HFF-Myc (cell line): ENCODE measurements around the gene AKNA.

Source experiments
- DNase-seq: peaks from one replicate; pipeline ENCODE4 v3.0.0-alpha.2; 2011; ENCODE audit warnings: low read depth; ENCODE audit errors: extremely low read depth
- H3K4me3 ChIP-seq: replicated peaks from 2 replicates; pipeline ENCODE4 v1.5.1; 2011; ENCODE audit warnings: low read depth, mild to moderate bottlenecking, control low read depth, low read length
- TF ChIP-seq, protein P1 (sequence below): IDR thresholded peaks from 2 replicates; pipeline ENCODE4 v1.5.1; 2012; ENCODE audit warnings: mild to moderate bottlenecking, low read depth, low read length, control low read depth; ENCODE audit errors: missing control alignments

AKNA gene

DNA sequence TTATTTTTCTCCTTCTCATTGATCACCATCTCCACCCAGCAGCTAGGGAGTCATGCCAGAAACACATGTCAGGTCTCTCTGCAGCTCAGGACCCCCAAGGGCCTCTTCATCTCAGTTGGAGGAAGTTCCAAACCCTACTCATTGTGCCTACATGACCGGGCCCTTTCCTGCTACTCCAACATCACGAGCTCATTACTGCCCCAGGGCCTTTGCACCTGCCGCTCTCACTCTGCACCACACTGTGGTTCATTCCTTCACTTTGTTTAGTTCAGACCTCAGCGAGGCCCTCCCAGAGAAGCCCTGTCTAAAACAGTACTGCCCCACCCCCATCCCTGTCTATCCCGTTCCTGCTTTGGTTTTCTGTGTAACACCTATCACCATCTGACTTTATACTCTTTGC lies 22.1 kb upstream of the AKNA start:
- no peak overlapping the region for H3K4me3 ChIP-seq
- DNase-seq = no peak
- TF ChIP-seq, protein P1, sequence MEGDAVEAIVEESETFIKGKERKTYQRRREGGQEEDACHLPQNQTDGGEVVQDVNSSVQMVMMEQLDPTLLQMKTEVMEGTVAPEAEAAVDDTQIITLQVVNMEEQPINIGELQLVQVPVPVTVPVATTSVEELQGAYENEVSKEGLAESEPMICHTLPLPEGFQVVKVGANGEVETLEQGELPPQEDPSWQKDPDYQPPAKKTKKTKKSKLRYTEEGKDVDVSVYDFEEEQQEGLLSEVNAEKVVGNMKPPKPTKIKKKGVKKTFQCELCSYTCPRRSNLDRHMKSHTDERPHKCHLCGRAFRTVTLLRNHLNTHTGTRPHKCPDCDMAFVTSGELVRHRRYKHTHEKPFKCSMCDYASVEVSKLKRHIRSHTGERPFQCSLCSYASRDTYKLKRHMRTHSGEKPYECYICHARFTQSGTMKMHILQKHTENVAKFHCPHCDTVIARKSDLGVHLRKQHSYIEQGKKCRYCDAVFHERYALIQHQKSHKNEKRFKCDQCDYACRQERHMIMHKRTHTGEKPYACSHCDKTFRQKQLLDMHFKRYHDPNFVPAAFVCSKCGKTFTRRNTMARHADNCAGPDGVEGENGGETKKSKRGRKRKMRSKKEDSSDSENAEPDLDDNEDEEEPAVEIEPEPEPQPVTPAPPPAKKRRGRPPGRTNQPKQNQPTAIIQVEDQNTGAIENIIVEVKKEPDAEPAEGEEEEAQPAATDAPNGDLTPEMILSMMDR = no peak

DNA sequence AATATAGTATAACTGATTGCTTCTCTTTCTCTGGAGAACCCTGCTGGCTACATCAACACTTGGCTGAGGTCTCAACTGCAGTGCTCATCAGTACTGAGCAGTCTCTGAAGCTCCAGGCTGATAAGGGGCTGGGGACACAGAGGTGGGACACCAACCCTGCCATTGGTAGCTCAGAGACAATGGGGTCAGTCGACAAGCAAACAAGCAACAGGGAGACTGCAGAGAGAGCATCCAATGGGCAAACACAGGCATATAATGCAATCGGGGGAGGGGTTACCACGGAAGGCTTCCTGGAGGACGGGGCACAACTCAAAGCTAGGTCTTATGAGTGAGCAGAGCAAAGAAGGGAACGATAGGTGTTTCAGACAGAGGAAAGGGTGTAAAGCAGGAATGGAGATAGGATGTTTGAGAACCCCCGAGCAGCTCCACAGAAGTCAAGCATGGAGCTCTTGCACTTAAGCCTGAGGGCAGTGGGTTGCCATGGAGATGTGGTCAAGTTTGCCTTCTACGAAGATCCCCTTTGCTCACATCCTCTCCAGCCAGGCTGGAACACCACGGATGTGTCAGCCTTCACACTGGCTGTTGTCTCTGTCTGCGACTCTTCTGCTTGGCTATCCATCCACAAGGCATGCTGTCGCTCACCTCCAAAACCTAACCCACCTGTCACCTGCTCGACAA lies 21.5 kb upstream of the AKNA start:
- TF ChIP-seq, protein P1 = no peak
- DNase-seq = no peak

DNA sequence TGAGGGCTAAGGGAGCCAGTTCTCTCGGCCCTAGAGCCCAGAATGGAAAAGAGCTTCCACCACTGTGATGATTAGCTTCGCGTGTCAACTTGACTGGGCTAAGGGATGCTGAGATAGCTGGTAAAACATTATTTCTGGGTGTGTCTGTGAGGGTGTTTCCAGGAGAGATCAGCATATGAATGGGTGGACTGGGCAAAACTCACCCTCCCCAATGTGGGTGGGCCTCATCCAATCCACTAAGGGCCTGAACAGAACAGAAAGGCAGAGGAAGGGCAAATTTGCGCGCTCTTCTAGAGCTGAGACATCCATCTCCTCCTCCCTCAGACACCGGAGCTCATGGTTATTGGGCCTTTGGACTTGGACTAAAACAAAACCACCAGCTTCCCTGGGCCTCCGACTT lies 20.9 kb upstream of the AKNA start:
- TF ChIP-seq, protein P1 = no peak
- no peak for DNase-seq
- H3K4me3 ChIP-seq = no peak overlapping the region

More for the DNA sequence above, 21.5 kb upstream of the AKNA start:
- H3K4me3 ChIP-seq = no peak overlapping the region

DNA sequence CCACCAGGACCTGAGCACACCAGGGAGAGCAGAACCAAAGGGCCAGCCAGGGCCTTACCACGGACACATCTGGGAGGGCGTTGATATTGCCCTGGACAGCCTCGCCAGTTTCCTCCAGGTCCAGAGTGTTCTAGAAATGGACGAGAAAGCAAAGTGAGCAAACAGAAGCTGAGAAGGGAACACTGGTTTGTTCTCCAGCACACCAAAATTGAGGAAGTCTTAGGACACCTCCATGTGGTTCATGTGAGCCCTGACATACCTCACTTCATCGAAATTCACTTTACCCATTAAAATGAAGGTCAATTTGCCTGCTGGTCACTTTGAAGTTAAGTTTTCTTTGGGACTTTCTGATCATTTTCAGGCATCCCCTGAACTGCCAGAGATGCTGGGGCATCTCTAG lies 20.1 kb upstream of the AKNA start:
- no peak for DNase-seq

DNA sequence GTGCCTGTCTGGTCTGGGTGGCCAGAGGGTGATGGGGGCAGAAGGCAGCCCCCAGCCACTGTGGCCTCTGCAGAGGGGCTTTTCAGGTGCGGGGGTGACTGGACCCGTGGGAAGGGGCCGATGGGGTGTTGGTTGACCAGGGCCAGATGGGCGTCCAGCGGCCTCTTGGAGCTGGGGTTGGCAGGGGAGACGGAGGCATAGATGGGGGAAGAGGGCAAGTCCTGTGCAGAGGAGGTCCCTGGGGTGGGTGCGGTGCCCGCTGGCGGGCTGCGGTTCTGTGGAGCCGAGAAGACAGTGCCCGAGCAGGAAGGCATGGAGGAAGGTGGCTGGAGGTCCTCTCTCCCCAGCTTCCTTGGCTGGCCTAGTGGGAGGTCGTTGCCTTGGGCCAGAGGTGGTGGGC lies 18.7 kb upstream of the AKNA start:
- TF ChIP-seq, protein P1 = no peak
- H3K4me3 ChIP-seq = no peak overlapping the region
- no peak for DNase-seq

More for the DNA sequence above, 20.1 kb upstream of the AKNA start:
- TF ChIP-seq, protein P1 = no peak
- no peak overlapping the region for H3K4me3 ChIP-seq

DNA sequence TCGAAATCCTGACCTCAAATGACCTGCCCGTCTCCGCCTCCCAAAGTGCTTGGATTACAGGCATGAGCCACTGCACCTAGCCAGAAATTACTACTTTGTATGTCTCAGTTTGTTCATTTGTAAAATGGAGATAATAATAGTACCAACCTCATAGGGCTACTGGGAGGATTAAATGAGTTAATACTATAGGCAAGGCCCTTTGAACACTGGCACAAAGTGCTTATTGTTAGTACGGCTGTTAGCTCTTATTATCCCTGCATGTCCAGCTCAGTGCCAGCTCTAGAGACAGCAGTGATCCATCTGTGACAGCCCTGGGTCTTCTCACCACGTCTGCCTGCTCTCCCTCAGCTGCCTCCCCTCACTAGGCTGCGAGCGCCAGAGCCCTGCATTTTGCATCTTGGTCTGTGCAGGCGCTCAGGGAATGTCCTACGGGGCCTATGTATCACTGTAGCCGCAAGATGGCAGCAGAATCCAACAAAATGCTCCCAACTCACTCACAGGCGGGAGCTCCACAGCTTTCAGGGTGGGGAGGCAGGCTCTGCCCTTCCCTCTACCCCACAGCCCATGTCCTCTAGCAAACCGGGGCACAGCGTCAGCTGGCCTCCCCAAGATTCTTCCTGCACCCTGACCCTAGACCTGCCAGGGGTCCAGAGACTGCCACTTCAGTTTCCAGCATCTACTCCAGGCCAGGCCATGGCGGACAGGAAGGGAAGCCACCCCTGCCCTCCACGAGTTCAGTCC lies 17.7 kb upstream of the AKNA start:
- TF ChIP-seq, protein P1 = peak; percentile 82
- DNase-seq = no peak
- no peak overlapping the region for H3K4me3 ChIP-seq

DNA sequence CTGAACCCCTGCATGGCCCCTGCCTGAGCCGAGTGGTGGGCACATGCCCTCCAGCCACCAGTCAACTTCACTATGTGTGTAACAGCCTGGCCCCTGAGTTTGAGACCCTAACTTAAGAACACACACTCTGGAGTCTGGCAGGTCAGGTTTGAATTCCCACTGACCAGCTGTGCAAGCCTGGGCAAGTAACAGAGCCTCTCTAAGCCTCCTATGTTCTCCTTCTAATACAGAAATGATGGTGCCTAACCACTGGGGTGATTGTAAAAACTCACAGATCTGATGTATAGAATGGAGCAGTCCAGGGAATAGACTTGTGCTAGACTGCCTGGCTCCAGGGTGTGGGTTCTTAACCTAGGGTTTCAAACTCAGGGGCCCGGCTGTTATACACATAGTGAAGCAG lies 16.7 kb upstream of the AKNA start:
- H3K4me3 ChIP-seq = no peak overlapping the region
- TF ChIP-seq, protein P1 = no peak
- DNase-seq = no peak
